ENCODE measurements around the gene PDZD2.
"Not testable (repeated sequence)": the region's sequence is repeated elsewhere in the genome, so short reads cannot be mapped to it uniquely, and the experiment has no call there.

PDZD2 gene

GRCh38 chr5:31638748-31639418 lies at the start of gene PDZD2:
PDZD2 (plus strand) TSS chr5:31639131.
- H3K36me3 ChIP-seq, result no peaks in the 10 kb centered on the region
- H3K27ac ChIP-seq, result peak within 1 kb of the TSS; percentile 73 to 77
- intact Hi-C loops (cut with DNase I; ENCODE audit: low total_unique reads), result loop anchor here (2.0 kb wide), 1 partner anchor 170 kb away; no protein-coding TSS in a partner anchor
- peak; percentile 72 to 85 for DNase-seq
- no peaks in the 10 kb centered on the region for H3K27me3 ChIP-seq
- H3K4me1 ChIP-seq, result peaks cover 0 to 24% (median 11%) of the 10 kb centered on the region in 4 donors
- peak; percentile 28 to 75 for TF ChIP-seq CTCF (IDR thresholded peaks at IDR 0.05)
- H3K4me3 ChIP-seq, result peak within 1 kb of the TSS; percentile 63 to 78
- no peaks in the 10 kb centered on the region for H3K9me3 ChIP-seq

- intact Hi-C loops (cut with DNase I; ENCODE audit: low total_unique reads), result no loop called here
- TF ChIP-seq CTCF (IDR thresholded peaks at IDR 0.05), result no peak
- Histone ChIP-seq H3K4me3 (no peak overlapping the region), H3K36me3 (no peaks in the 10 kb centered on the region), H3K4me1 (no peaks in the 10 kb centered on the region), H3K27me3 (peaks cover 0 to 12% of the 10 kb centered on the region in 2 donors), H3K9me3 (no peaks in the 10 kb centered on the region), H3K27ac (no peak overlapping the region)
- no peak for DNase-seq
Measured at GRCh38 chr5:31593665-31594064, 45.3 kb upstream of the PDZD2 start.

GRCh38 chr5:31596354-31596753 lies 42.6 kb upstream of the PDZD2 start:
- H3K27ac ChIP-seq, result no peak overlapping the region
- TF ChIP-seq CTCF (IDR thresholded peaks at IDR 0.05), result no peak
- no peaks in the 10 kb centered on the region for H3K4me1 ChIP-seq
- no peaks in the 10 kb centered on the region for H3K9me3 ChIP-seq
- no peak for DNase-seq
- intact Hi-C loops (cut with DNase I; ENCODE audit: low total_unique reads), result loop anchor here (5.0 kb wide), 1 partner anchor 36 kb away; no protein-coding TSS in a partner anchor
- peaks cover 0 to 8% of the 10 kb centered on the region in 2 donors for H3K27me3 ChIP-seq
- H3K4me3 ChIP-seq, result no peak overlapping the region
- no peaks in the 10 kb centered on the region for H3K36me3 ChIP-seq

GRCh38 chr5:31598640-31599611 lies 40.0 kb upstream of the PDZD2 start:
- Histone ChIP-seq H3K4me3 (no peak overlapping the region), H3K27ac (no peak overlapping the region), H3K36me3 (no peaks in the 10 kb centered on the region), H3K9me3 (no peaks in the 10 kb centered on the region), H3K27me3 (peaks cover 0 to 6% of the 10 kb centered on the region in 2 donors), H3K4me1 (no peaks in the 10 kb centered on the region)
- intact Hi-C loops (cut with DNase I; ENCODE audit: low total_unique reads), result loop anchor here (5.0 kb wide), 1 partner anchor 33 kb away; no protein-coding TSS in a partner anchor
- DNase-seq, result no peak
- TF ChIP-seq CTCF (IDR thresholded peaks at IDR 0.05), result no peak

GRCh38 chr5:31602305-31602704 lies 36.6 kb upstream of the PDZD2 start:
- DNase-seq; intact Hi-C loops (cut with DNase I; ENCODE audit: low total_unique reads); H3K27me3 ChIP-seq: not testable (repeated sequence)

GRCh38 chr5:31604240-31604639 lies 34.7 kb upstream of the PDZD2 start:
- Histone ChIP-seq H3K27ac (no peak overlapping the region), H3K36me3 (no peaks in the 10 kb centered on the region), H3K4me3 (no peak overlapping the region), H3K4me1 (no peaks in the 10 kb centered on the region), H3K9me3 (no peaks in the 10 kb centered on the region), H3K27me3 (no peaks in the 10 kb centered on the region)
- no peak for DNase-seq
- TF ChIP-seq CTCF (IDR thresholded peaks at IDR 0.05), result no peak
- intact Hi-C loops (cut with DNase I; ENCODE audit: low total_unique reads), result no loop called here

More at GRCh38 chr5:31602305-31602704, 36.6 kb upstream of the PDZD2 start:
- not testable (repeated sequence) for H3K36me3 ChIP-seq, H3K27ac ChIP-seq, H3K4me3 ChIP-seq, H3K4me1 ChIP-seq, H3K9me3 ChIP-seq

All from tibial artery (tissue), 4 donors.